Tibial artery (tissue), 4 donors: ENCODE results near the gene CCDC102A.

ENCODE experiments used
- DNase-seq, 2 donors: peaks; one replicate each; pipeline ENCODE4 v3.0.0-alpha.2; 2019
- H3K27ac ChIP-seq, 2 donors: fragments of 200-600 bp; sonication (generic) in 1 of 2; 1 replicate in 1 of 2; 2 replicates in 1 of 2; pipeline ENCODE4 v1.5.1; 2018 to 2019; ENCODE audit warnings: mild to moderate bottlenecking in 1 of 2
- H3K27me3 ChIP-seq, 2 donors: fragments of 200-600 bp; sonication (generic) in 1 of 2; one replicate each; pipeline versions ENCODE4 v1.5.1 to v1.6.0; 2016 to 2019
- H3K36me3 ChIP-seq, 3 donors: fragments of 200-600 bp; sonication (generic) in 2 of 3; one replicate each; pipeline ENCODE4 v1.5.1; 2016 to 2019; ENCODE audit warnings: mild to moderate bottlenecking in 2 of 3
- H3K4me1 ChIP-seq, 4 donors: fragments of 200-600 bp; sonication (generic) in 2 of 4; 1 replicate in 3 of 4; 2 replicates in 1 of 4; pipeline ENCODE4 v1.5.1; 2016 to 2019
- H3K4me3 ChIP-seq, 2 donors: fragments of 200-600 bp; sonication (generic) in 1 of 2; 1 replicate in 1 of 2; 2 replicates in 1 of 2; pipeline ENCODE4 v1.5.1; 2018 to 2019; ENCODE audit warnings: mild to moderate bottlenecking in 2 of 2
- H3K9me3 ChIP-seq, 3 donors: fragments of 200-600 bp; sonication (generic) in 1 of 3; one replicate each; pipeline ENCODE4 v1.5.1; 2016 to 2019
- intact Hi-C: fragments of 100-400 bp; cut with DNase I; formaldehyde crosslinking; loops from one replicate; pipeline ENCODE4 v1.15.0; 2023; ENCODE audit warnings: low total_unique reads
- TF ChIP-seq, protein P1 (sequence below), 2 experiments: fragments of 200-600 bp in 1 of 2; fragments of 450-650 bp in 1 of 2; IDR thresholded peaks; one replicate each; pipeline ENCODE4 v1.5.1; 2017 to 2019; ENCODE audit warnings: antibody characterized with exemption in 2 of 2, mild to moderate bottlenecking in 1 of 2, moderate library complexity in 1 of 2

The CCDC102A gene

DNA sequence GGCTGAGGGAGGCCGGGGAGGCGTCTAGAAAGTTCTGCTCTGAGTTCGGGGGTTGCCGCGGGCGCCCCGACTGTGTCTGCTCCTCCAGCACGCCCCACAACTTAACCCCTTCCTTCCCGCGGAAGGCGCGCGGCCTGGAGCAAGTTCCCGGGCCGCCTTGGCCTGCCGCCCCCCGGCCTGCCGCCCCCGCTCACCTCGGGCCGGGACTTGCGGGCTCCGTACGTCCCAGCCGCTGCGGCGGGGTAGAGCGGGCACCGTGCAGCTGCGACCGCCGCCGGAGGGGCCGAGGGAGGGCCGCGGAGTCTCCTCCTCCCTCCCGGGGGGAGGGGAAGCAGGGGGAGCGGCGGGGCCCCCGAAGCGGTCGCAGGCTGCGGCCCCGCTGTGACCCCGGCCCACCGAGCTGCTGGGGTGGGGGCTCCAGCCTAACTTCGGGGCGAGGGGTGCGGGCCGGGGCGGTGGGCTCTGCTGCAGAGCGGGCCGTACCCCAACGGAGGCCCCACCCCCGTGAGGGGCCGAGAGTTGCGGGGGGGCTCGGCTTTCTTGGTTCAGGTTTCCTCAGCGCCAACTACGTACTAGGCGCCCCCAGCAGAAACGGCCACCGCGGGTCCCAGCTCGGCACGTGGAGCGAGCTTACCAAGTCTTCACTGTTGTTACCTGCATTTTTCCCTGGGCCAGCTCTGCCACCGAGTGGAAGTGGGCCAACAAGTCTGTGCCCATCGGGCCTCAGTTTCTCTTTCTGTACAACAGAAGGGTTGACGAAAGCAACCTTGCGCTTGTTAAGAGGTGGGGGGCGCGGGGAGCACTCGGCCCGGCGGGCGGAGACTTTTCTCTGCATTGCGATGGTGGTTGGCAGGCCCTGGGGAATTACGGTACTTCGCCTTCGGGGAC, at the start of gene CCDC102A:
Gene CCDC102A, minus strand, starts transcription at position 266 of the 888 bp plus-strand sequence. CDS start 7,394 bp downstream, outside the sequence.
- intact Hi-C loops = loop anchor here (10.0 kb wide), 1 partner anchor 232 kb away; no protein-coding TSS in a partner anchor
- H3K36me3 ChIP-seq = no peaks in the 10 kb centered on the region
- peak within 1 kb of the TSS; percentile 86 to 91 for H3K27ac ChIP-seq
- TF ChIP-seq, protein P1, sequence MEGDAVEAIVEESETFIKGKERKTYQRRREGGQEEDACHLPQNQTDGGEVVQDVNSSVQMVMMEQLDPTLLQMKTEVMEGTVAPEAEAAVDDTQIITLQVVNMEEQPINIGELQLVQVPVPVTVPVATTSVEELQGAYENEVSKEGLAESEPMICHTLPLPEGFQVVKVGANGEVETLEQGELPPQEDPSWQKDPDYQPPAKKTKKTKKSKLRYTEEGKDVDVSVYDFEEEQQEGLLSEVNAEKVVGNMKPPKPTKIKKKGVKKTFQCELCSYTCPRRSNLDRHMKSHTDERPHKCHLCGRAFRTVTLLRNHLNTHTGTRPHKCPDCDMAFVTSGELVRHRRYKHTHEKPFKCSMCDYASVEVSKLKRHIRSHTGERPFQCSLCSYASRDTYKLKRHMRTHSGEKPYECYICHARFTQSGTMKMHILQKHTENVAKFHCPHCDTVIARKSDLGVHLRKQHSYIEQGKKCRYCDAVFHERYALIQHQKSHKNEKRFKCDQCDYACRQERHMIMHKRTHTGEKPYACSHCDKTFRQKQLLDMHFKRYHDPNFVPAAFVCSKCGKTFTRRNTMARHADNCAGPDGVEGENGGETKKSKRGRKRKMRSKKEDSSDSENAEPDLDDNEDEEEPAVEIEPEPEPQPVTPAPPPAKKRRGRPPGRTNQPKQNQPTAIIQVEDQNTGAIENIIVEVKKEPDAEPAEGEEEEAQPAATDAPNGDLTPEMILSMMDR (IDR thresholded peaks at IDR 0.05) = no peak
- peak within 1 kb of the TSS; percentile 78 to 89 for H3K4me3 ChIP-seq
- no peaks in the 10 kb centered on the region for H3K9me3 ChIP-seq
- no peaks in the 10 kb centered on the region for H3K27me3 ChIP-seq
- H3K4me1 ChIP-seq = peaks cover 0 to 45% (median 38%) of the 10 kb centered on the region in 4 donors
- DNase-seq = peak in 1 of 2 donors; percentile 76

GRCh38 chr16:57585051-57585687, 48.8 kb upstream of the CCDC102A start:
- no peak for DNase-seq
- intact Hi-C loops = no loop called here

GRCh38 chr16:57579361-57579665, 42.9 kb upstream of the CCDC102A start:
- Histone ChIP-seq H3K27ac (no peak overlapping the region), H3K36me3 (no peaks in the 10 kb centered on the region), H3K9me3 (no peaks in the 10 kb centered on the region), H3K4me3 (no peak overlapping the region), H3K27me3 (peaks cover 0 to 36% of the 10 kb centered on the region in 2 donors), H3K4me1 (peaks cover 0 to 5% (median 2%) of the 10 kb centered on the region in 4 donors)
- intact Hi-C loops = loop anchor here (5.0 kb wide), 1 partner anchor 68 kb away; no protein-coding TSS in a partner anchor
- peak in 1 of 2 donors; percentile 37 for DNase-seq
- TF ChIP-seq, protein P1 (IDR thresholded peaks at IDR 0.05) = no peak

More at GRCh38 chr16:57585051-57585687, 48.8 kb upstream of the CCDC102A start:
- Histone ChIP-seq H3K9me3 (no peaks in the 10 kb centered on the region), H3K4me3 (no peak overlapping the region), H3K36me3 (no peaks in the 10 kb centered on the region), H3K27ac (no peak overlapping the region), H3K4me1 (no peaks in the 10 kb centered on the region), H3K27me3 (peaks cover 0 to 20% of the 10 kb centered on the region in 2 donors)
- TF ChIP-seq, protein P1 (IDR thresholded peaks at IDR 0.05) = no peak

- no peaks in the 10 kb centered on the region for H3K36me3 ChIP-seq
- DNase-seq = peak in 1 of 2 donors; percentile 50
- peaks cover 0 to 36% of the 10 kb centered on the region in 2 donors for H3K27me3 ChIP-seq
- TF ChIP-seq, protein P1 (IDR thresholded peaks at IDR 0.05) = no peak
- intact Hi-C loops = loop anchor here (5.0 kb wide), 1 partner anchor 69 kb away; no protein-coding TSS in a partner anchor
- H3K9me3 ChIP-seq = no peaks in the 10 kb centered on the region
- no peak overlapping the region for H3K4me3 ChIP-seq
- no peak overlapping the region for H3K27ac ChIP-seq
- H3K4me1 ChIP-seq = peaks cover 0 to 5% (median 2%) of the 10 kb centered on the region in 4 donors
Measured at GRCh38 chr16:57578521-57579360, 42.4 kb upstream of the CCDC102A start.

- Histone ChIP-seq H3K36me3 (no peaks in the 10 kb centered on the region), H3K4me3 (no peak overlapping the region), H3K27me3 (peaks cover 0 to 36% of the 10 kb centered on the region in 2 donors), H3K9me3 (no peaks in the 10 kb centered on the region), H3K4me1 (peaks cover 0 to 5% (median 2%) of the 10 kb centered on the region in 4 donors), H3K27ac (no peak overlapping the region)
- intact Hi-C loops = loop anchor here (5.0 kb wide), 1 partner anchor 70 kb away; no protein-coding TSS in a partner anchor
- TF ChIP-seq, protein P1 (IDR thresholded peaks at IDR 0.05) = no peak
- peak in 1 of 2 donors; percentile 58 for DNase-seq
Measured at GRCh38 chr16:57577691-57578224, 41.4 kb upstream of the CCDC102A start.
